ENCODE results near the gene KCNT2.
"Not testable (repeated sequence)": the region's sequence is repeated elsewhere in the genome, so short reads cannot be mapped to it uniquely, and the experiment has no call there.

KCNT2 gene

GRCh38 chr1:196312739-196313138, 295.5 kb downstream of the KCNT2 start:
- no peak for DNase-seq (ENCODE audit: low read depth)

DNA sequence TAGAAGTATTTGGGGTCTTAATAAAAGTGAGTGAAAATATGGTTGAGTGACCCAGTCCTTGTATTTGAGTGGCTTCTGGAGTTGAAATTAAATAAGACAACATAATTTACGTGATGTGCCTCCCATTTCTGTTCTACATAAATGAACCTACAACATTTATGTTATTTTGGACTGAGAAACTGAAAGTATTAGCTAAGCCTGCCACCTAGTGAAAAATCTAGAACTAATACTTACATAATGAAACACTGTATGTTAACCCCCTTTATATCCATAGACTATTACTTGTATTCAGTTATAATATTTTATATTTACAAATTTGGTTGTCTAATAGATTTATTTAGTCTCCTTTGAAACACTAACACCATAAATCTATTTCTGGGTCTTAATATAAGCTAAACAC, 298.9 kb downstream of the KCNT2 start:
- no peak for DNase-seq (ENCODE audit: low read depth)

- no peak for DNase-seq (ENCODE audit: low read depth)
Measured at GRCh38 chr1:196308176-196308575, 300.1 kb downstream of the KCNT2 start.

- no peak for DNase-seq (ENCODE audit: low read depth)
Measured at GRCh38 chr1:196306421-196306820, 301.8 kb downstream of the KCNT2 start.

GRCh38 chr1:196305216-196305615, 303.0 kb downstream of the KCNT2 start:
- no peak for DNase-seq (ENCODE audit: low read depth)

DNA sequence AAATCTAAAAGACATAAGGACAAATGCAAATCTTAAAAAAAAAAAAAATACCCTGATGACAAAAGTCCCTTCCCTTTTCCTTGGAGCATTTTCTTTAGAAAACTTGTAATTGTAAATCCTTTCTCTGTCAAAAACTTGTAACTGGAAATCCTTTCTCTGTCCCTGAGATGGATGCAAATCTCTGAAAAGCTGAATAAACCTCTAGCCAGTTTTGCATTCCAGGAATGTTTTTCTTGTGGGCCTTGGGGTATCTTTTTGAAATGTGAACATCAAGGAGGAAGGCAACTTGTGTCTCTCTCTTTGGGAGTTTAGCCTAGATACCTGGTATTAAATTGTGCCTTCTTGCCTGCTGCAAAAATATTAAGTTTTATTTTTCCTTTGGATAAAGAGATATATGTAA, 305.3 kb downstream of the KCNT2 start:
- DNase-seq (ENCODE audit: low read depth): no peak

DNA sequence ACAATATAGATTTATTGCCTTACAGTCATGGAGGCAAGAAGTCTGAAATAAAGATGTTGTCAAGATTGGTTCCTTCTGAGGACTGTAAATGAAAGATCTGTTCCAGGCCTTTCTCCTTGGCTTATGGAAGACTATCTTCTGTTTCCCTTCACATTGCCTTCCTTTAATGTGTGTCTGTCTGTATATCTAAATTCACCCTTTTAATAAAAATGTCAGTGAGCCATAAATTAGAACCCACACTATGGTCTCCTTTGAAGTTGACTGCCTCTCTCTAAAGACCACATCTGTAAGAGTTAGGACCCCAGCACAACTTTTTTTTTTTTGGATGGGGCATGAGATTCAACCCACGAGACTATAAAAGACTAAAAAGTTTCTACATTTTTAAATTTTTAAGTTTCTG, 305.8 kb downstream of the KCNT2 start:
- DNase-seq (ENCODE audit: low read depth): no peak

- no peak for DNase-seq (ENCODE audit: low read depth)
Measured at GRCh38 chr1:196295766-196296165, 312.5 kb downstream of the KCNT2 start.

GRCh38 chr1:196278816-196279215, 329.4 kb downstream of the KCNT2 start:
- DNase-seq (ENCODE audit: low read depth): no peak

DNA sequence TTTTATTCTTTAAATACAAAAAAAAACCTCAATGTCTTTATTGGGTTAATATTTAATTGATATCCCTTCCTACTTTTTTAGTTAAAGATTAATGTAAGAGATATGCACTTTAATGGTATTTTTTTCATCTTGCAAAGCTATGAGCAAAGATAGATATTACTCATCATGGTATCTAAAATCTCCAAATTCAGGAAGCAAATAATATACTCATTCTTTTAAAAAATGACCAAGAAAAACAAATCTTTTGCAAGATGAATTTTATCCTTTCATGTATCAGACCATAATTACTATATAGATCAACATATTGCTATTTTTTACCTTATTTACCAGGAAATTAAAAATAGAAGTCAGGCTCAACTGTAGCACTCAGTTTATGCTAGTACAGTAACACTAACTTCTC, 330.4 kb downstream of the KCNT2 start:
- DNase-seq (ENCODE audit: low read depth): no peak

DNA sequence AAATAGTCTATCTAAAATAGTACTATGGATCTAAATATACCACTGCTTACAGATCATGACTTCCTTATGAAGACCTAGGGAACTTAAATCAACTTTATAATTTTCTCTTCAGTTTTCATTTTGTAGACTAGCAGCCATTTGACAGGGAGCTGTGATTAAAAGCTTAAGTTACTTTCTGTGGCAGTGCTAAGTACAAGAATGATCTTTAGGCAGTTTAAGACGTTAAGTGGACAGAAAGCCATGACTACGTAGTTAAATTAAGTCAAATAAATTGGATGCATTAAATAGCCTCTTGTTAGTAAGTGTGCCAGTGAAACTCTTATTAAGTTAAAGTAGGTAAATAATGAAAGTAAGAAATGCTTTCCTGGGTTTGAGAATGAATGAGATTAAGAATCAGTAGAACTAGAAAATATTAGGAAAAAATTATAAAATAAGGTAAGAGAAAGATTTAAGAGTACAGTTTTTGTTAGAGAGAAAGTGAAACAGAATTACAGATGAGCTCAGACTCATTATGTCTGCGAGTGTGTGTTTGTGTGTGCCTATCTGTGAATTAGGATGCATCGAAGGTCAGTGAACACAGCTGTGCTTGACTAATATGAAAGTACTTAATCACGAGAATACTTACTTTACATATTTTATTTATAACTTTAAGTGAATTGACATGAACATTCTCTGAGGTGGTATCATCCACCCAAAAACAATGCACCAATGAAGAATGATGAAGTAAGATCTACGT, 336.9 kb downstream of the KCNT2 start:
- no peak for DNase-seq (ENCODE audit: low read depth)

GRCh38 chr1:196263086-196263485, 345.2 kb downstream of the KCNT2 start:
- not testable (repeated sequence) for DNase-seq (ENCODE audit: low read depth)

- DNase-seq (ENCODE audit: low read depth): no peak
Measured at GRCh38 chr1:196260270-196260669, 348.0 kb downstream of the KCNT2 start.

- no peak for DNase-seq (ENCODE audit: low read depth)
Measured at GRCh38 chr1:196259316-196259715, 348.9 kb downstream of the KCNT2 start.

DNA sequence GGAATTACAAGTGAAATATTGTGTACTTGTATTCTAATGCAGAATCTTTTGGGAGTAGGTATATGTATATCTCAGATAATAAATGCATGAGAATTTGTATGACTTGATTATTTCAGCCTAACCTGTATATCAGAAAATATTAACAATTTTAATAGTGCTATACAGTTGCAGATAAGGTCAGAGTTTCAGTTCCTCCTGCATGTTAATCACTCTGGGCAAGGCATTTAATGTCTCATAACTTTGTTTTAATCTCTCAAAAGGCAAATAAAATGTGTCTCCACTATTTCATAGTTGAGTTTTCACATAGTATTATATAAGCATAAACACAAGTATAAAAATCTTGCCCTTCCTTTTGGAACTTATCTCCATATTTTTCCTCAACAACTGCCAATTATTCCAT, 352.5 kb downstream of the KCNT2 start:
- DNase-seq (ENCODE audit: low read depth): no peak

DNA sequence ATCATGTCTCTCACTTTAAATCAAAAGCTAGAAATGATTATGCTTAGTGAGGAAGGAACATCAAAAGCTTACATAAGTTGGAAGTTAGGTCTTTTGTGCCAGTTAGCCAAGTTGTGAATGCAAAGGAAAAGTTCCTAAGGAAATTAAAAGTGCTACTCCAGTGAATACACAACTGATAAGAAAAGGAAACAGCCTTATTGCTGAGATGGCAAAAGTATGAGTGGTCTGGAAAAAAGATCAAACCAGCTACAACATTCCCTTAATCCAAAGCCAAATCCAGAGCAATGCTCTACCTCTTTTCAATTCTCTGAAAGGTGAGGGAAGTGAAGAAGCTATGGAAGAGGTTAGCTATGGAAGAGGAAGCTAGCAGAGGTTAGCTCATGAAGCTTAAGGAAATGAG, 378.7 kb downstream of the KCNT2 start:
- no peak for DNase-seq (ENCODE audit: low read depth)

DNA sequence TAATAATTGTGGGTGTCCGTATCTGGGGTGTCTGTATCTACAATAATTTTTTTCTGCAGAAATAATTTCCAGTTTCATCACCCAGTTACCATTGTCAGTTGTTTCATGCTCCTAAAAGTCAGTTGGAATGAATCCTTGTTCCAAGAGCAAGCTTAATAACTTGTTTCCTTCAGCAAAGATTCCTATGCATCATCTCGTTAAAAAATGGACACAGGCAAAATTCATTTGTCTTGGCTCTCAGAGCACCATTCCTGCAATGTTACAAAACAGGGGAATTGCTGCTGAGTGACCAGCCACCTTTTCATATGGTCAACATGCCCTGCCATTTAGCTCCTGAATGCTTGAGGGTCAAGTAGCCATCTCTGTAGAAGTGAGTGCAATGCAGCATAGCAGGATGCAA, 393.4 kb downstream of the KCNT2 start:
- no peak for DNase-seq (ENCODE audit: low read depth)

DNA sequence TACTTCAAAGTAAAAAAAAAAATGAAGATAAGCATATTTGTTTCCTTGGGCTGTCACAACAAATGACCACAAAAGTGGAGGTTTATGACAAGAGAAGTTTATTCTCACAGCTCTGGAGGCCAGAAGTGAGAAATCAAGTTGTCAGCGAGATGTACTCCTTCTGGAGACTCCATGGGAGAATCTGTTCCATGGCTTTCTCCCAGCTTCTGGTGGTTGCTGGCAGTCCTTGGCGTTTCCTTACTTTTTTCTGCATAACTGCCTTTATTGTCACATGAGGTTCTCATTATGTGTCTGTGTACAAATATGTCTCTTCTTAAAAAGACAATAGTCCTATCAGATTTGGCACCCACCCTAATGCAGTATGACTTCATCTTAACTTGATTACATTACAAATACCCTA, 398.3 kb downstream of the KCNT2 start:
- DNase-seq (ENCODE audit: low read depth): no peak

DNA sequence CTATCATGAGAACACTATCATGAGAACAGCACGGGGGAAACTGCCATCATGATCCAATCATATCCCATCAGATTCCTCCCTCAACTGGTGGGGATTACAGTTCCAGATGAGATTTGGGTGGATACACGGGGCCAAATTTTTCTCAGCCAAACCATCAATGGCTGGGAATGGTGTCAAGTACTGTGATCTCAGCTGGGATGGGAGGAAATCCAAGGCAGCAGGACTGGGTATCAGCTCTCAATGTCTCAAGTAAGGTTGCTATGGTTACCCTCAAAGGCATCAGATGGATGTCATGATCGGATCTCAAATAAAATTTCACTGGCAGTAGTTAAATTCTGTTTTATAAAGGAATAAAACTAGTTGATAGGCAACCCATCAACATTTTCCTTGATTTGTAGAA, 399.0 kb downstream of the KCNT2 start:
- DNase-seq (ENCODE audit: low read depth): no peak

GRCh38 chr1:196207612-196208217, 400.5 kb downstream of the KCNT2 start:
- no peak for DNase-seq (ENCODE audit: low read depth)

DNA sequence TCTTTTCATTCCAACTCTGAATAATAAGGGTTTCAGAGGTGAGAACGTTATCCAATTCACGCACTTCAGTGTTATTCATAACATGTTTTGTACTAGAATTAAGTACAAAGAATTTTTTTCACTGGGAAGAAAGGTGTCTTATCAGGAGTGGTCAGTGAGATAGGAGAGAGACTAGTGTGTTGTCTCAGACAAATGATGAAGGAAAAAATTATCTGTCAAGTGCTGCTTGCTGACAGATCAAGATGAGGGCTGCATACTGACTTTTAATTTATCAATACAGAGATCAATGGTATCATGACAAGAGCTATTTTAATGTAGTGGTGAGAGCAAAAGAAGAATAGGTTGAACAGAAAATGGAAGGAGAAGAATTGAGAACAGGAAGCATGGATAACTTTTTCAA, 402.4 kb downstream of the KCNT2 start:
- no peak for DNase-seq (ENCODE audit: low read depth)

DNA sequence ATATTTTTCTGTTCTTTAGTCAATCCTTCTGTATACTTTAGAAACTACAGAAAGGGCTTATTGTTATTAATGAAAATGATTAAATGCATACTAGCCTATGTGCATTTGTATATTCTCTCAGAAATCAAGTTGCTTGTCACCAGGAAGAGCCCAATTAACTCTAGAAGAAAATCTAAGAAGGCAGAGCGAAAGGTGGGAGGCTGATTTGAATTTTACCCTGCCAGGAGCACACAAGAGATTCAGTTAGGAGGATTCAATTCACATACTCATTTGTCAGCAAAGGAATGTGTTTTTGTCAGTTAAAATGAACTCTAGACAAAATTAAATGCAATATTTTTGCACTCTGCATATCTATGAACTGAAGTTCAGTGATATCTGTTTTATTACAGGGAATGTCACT, 411.8 kb downstream of the KCNT2 start:
- no peak for DNase-seq (ENCODE audit: low read depth)

DNA sequence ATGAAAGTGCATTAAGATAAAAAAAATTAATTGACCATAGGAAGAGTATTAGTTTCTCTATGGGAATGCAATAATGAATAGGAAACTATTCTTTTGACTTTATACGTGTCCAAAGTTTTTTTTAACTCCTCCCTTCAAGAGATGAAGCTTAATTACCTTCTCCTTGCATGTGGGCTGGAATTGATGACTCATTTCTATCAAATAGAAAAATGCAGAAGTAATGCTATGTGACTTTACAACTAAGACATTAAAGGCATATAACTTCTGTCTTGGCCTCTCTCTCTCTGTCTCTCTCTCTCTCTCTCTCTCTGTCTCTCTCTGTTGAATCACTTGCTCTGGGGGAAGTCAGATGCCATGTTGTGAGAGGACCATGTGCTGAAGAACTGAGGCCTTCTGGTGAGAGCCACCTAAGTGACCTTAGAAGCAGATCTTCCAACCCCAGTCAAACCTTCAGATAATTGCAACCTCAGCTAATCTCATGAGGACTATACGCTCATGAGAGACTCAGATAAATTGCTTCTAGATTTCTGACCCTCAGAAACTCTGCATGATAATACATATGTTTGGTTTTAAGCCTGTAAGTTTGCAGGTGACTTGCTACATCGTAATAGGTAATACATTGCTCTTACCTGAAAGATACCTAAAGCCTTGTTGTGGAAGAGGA, 414.2 kb downstream of the KCNT2 start:
- DNase-seq (ENCODE audit: low read depth): no peak

DNA sequence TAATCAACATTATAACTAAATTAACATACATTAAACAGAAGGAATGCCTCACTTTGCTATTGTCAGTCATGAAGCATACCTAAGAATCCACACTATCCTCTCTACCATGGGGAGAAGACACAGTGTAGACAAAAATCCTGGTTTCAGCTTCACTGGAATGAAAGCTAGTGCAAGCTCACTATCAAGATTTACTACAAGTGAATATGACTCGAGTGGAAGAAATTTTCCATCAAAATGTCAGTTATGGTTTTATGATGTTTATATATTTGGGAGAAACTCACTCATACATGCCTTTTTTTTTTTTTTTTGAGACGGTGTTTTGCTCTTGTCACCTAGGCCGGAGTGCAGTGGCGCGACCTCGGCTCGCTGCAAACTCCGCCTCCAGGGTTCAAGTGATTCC, 424.3 kb downstream of the KCNT2 start:
- no peak for DNase-seq (ENCODE audit: low read depth)

All from activated T-cell treated with anti-CD3 and anti-CD28 coated beads for 48 hours (primary cell).